Heart right ventricle (tissue), 16 donors: ENCODE data around the gene DBN1. TPM values are rescaled to one million over a fixed set of nuclear protein-coding genes. Genes with fewer than 3 reads are reported as not detected.

ENCODE experiments used
- ATAC-seq, 8 donors: fragments of 200-7000 bp; cut with Tn5 transposase; one replicate each; pipeline ENCODE4 v1.9.1; 2020; ENCODE audit warnings: mild to moderate bottlenecking in 8 of 8, moderate library complexity in 8 of 8, moderate number of reproducible peaks in 1 of 8
- DNase-seq, 2 donors: peaks; one replicate each; pipeline ENCODE4 v3.0.0-alpha.2; 2020
- H3K27ac ChIP-seq, 10 donors: fragments of 200-600 bp; sonication (generic) in 2 of 10; one replicate each; pipeline versions ENCODE4 v1.5.0 to v1.8.0; 2020 to 2022; ENCODE audit warnings: mild to moderate bottlenecking in 3 of 10
- H3K27me3 ChIP-seq, 7 donors: fragments of 200-600 bp; one replicate each; pipeline ENCODE4 v1.8.0; 2021 to 2022; ENCODE audit warnings: mild to moderate bottlenecking in 2 of 7
- H3K36me3 ChIP-seq, 9 donors: fragments of 200-600 bp; sonication (generic) in 1 of 9; one replicate each; pipeline versions ENCODE4 v1.5.0 to v1.8.0; 2020 to 2022; ENCODE audit warnings: mild to moderate bottlenecking in 2 of 9
- H3K4me1 ChIP-seq, 9 donors: fragments of 200-600 bp; sonication (generic) in 1 of 9; one replicate each; pipeline versions ENCODE4 v1.5.0 to v1.8.0; 2020 to 2022; ENCODE audit warnings: mild to moderate bottlenecking in 4 of 9
- H3K4me3 ChIP-seq, 10 donors: fragments of 200-600 bp; sonication (generic) in 2 of 10; one replicate each; pipeline versions ENCODE4 v1.5.0 to v1.8.0; 2020 to 2022; ENCODE audit warnings: mild to moderate bottlenecking in 7 of 10, moderate library complexity in 2 of 10
- H3K9me3 ChIP-seq, 11 donors: fragments of 200-600 bp in 10 of 11; sonication (generic) in 2 of 11; one replicate each; pipeline versions ENCODE4 v1.5.0 to v1.8.0; 2013 to 2022; ENCODE audit warnings: mild to moderate bottlenecking in 2 of 11, control low read depth in 1 of 11, moderate library complexity in 1 of 11
- WGBS, 2 donors: extraction: QIAGEN DNeasy Blood & Tissue Kit; methylation state at CpG; one replicate each; pipeline ENCODE4 v1.1.7; 2013; ENCODE audit warnings: inconsistent platforms in 1 of 2; 5-methylcytosine and 5-hydroxymethylcytosine counted together
- intact Hi-C, 10 donors: fragments of 100-400 bp; cut with DNase I; formaldehyde crosslinking; loops; one replicate each; pipeline versions ENCODE4 v1.11.1 to v1.14.2; 2022
- polyA plus RNA-seq, 2 donors: library from polyadenylated mRNA; stranded (reverse); fragments of 200-250 nt; gene quantifications; one replicate each; pipeline ENCODE4 v1.2.3, GENCODE V29; 2013
- total RNA-seq, 10 donors: library from RNA; stranded (reverse); fragmentation: NEBNext Ultra II Directional in 3 of 10; extraction: Animal tissue kit (Norgen Biotek cat#: 25700) in 3 of 10; gene quantifications; one replicate each; pipeline versions ENCODE4 v1.2.1 to v1.2.4, GENCODE V29; 2021 to 2023
- TF ChIP-seq, protein P1 (sequence below), 9 donors: fragments of 200-600 bp; sonication (generic) in 2 of 9; IDR thresholded peaks; one replicate each; pipeline versions ENCODE4 v1.5.0 to v1.8.0; 2021 to 2022; ENCODE audit warnings: antibody characterized with exemption in 9 of 9, mild to moderate bottlenecking in 5 of 9, moderate library complexity in 1 of 9
- donor health status: Arrhythmogenic right ventricular cardiomyopathy.
- donor health status: ischemic (EF 13 %, LVEDD 7.1; RV severe dilation, severe dysfunction).
- donor health status: healthy with polysubstance abuse.
- donor health status: DM: no; HTN: yes; CAD: no.
- donor health status: DM: no; HTN: no; CAD: no.
- donor health status: ischemic (EF 25% LVEDD 6.9; RV normal size, moderate dysfunction).
- donor health status: ischemic (EF 25% LVEDD 5.7; RV mildly dilated, moderate dysfunction).
- donor health status: healthy.
- donor health status: DM: yes; HTN: yes; CAD: no.
- donor health status: Ischemic cardiomyopathy.
- donor health status: ischemic (EF 35%, LVEDD 5.7; RV mildly dilated, moderate dysfunction).
- donor health status: nonischemic (EF 11% LVEDD 7.7; RV severe dilation, severe dysfunction).
- donor health status: DM: yes; HTN: yes; CAD: no.
- donor health status: PGD.
- donor health status: ischemic (EF 29% LVEDD 5.4; RV normal size, mild dysfunction).
- donor health status: nonischemic (EF 23%, LVEDD 6.1; RV moderate dilation, normal function).

The DBN1 gene
- total and polyA plus RNA-seq, 12 donors, result 13.1 to 52.9 (median 19.4) TPM

DNA sequence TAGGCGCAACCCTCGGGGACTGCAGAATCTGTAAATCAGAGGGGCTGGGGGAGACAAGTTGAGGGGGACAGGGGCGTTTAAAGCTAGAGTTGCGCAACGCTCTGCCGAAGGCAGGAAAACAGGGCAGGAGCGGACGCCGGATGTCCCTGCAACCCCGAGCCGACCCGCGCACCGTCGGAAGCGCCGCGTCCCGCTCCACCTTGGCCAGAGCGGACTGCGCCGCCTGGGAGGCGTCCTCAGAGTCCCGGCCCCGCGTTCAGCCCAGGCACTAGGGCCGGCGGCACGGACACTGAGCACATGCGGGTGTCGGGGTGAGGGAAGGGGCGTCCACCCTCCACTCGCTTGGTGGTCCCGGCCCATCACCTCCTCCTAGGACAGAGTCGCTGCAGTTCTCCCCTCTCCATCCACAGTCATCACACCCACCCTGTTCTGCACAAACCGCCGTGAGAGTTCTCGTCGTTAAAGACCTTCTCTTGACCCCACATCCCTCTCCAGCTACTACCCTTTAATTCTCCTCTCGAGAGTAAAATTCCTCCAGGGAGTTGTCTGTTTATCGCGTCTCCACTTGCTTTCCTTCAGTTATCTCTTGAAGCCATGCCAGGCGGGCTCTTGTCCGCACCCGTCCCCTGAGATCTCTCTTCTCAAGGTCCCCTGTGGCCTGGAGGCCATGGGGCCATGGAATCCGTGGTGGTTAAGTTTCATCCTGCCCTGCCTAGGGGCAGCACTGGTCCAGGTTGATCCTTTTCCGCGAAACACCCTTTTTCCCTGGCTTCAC, 24.8 kb upstream of the DBN1 start:
- WGBS, 2 donors, result 8 to 10% methylated on average over 48 of the region's 48 CpGs
- Histone ChIP-seq H3K9me3 (no peaks in the 10 kb centered on the region), H3K27me3 (no peaks in the 10 kb centered on the region), H3K27ac (peak overlapping the region; percentile 11 to 98 (median 94)), H3K36me3 (peaks cover 0 to 17% (median 0%) of the 10 kb centered on the region in 9 donors), H3K4me1 (peaks cover 15 to 71% (median 59%) of the 10 kb centered on the region in 9 donors), H3K4me3 (peak overlapping the region in 9 of 10 donors; percentile 77 to 93 (median 91))
- intact Hi-C loops, result loop anchor here in 4 of 10 donors (1.0 to 10.0 kb wide), 4 partner anchors 41 to 186 kb away; partner anchors contain the start of gene MXD3 (in 2 of the 4)
- TF ChIP-seq, protein P1, sequence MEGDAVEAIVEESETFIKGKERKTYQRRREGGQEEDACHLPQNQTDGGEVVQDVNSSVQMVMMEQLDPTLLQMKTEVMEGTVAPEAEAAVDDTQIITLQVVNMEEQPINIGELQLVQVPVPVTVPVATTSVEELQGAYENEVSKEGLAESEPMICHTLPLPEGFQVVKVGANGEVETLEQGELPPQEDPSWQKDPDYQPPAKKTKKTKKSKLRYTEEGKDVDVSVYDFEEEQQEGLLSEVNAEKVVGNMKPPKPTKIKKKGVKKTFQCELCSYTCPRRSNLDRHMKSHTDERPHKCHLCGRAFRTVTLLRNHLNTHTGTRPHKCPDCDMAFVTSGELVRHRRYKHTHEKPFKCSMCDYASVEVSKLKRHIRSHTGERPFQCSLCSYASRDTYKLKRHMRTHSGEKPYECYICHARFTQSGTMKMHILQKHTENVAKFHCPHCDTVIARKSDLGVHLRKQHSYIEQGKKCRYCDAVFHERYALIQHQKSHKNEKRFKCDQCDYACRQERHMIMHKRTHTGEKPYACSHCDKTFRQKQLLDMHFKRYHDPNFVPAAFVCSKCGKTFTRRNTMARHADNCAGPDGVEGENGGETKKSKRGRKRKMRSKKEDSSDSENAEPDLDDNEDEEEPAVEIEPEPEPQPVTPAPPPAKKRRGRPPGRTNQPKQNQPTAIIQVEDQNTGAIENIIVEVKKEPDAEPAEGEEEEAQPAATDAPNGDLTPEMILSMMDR (IDR thresholded peaks at IDR 0.05), result no peak
- ATAC-seq, result peak in 6 of 8 donors; percentile 2 to 22 (median 11)
- peak in 1 of 2 donors; percentile 67 for DNase-seq

- H3K36me3 ChIP-seq, result peaks cover 0 to 24% (median under 1%) of the 10 kb centered on the region in 9 donors
- peaks cover 15 to 76% (median 63%) of the 10 kb centered on the region in 9 donors for H3K4me1 ChIP-seq
- H3K9me3 ChIP-seq, result no peaks in the 10 kb centered on the region
- ATAC-seq, result peak; percentile 81 to 90 (median 88)
- peak; percentile 95 to 96 for DNase-seq
- intact Hi-C loops, result loop anchor here in 7 of 10 donors (1.0 to 10.0 kb wide), 8 partner anchors 40 to 185 kb away; partner anchors contain the start of genes MXD3 (in 2 of the 7) and GRK6 (in 1 of the 7)
- 0 to 1% methylated on average over 72 to 73 of the region's 73 CpGs for WGBS, 2 donors
- H3K27me3 ChIP-seq, result no peaks in the 10 kb centered on the region
- peak within 1 kb of the TSS; percentile 57 to 93 (median 90) for H3K4me3 ChIP-seq
- peak within 1 kb of the TSS; percentile 81 to 98 (median 94) for H3K27ac ChIP-seq
- TF ChIP-seq, protein P1 (IDR thresholded peaks at IDR 0.05), result peak in 3 of 9 donors; percentile 9 to 42 (median 36)
These were observed 24.0 kb upstream of the DBN1 start, which contains the start of gene PDLIM7 for GRCh38 chr5:177497292-177498012. Gene PDLIM7 (minus strand): TSS chr5:177497604. CDS start chr5:177496512, 1,092 bp downstream.

DNA sequence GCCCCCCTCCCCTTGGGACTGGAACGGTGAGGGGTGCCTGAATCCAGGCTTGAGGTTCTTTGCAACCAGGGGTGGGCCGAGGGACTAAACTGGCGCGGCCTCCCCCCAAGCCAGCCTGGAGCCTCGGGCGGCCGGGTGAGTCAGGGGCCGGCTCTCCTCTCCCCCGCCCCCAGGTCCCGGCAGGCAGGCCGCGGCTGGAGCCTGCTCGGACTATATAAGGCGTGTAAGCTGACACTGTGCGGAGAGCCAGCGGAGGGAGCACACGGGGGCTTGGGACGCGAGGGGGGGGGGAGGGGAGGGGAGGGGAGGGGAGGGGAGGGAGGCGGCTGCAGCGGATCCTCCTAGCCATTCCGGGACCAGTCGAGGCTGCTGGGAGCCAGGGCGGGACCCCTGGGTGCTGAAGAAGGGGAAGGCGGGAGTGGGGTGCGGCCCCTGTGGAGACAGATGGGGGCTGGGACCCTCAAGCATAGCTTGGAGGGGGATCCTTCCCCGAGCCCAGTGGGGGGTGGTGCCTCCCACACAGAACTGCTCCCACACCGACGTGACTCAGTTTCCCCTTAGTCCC, 23.4 kb upstream of the DBN1 start:
- H3K4me3 ChIP-seq, result peak overlapping the region; percentile 57 to 93 (median 90)
- TF ChIP-seq, protein P1 (IDR thresholded peaks at IDR 0.05), result no peak
- H3K4me1 ChIP-seq, result peaks cover 15 to 80% (median 64%) of the 10 kb centered on the region in 9 donors
- no peaks in the 10 kb centered on the region for H3K9me3 ChIP-seq
- DNase-seq (peak; percentile 75 to 79), ATAC-seq (peak; percentile 43 to 78 (median 60))
- peaks cover 0 to 31% (median 5%) of the 10 kb centered on the region in 9 donors for H3K36me3 ChIP-seq
- intact Hi-C loops, result loop anchor here in 6 of 10 donors (1.0 to 10.0 kb wide), 7 partner anchors 40 to 185 kb away; partner anchors contain the start of genes MXD3 (in 2 of the 6) and GRK6 (in 1 of the 6)
- H3K27ac ChIP-seq, result peak overlapping the region; percentile 81 to 98 (median 94)
- H3K27me3 ChIP-seq, result no peaks in the 10 kb centered on the region
- WGBS, 2 donors, result 1 to 3% methylated on average over 13 to 29 of the region's 29 CpGs
